Tibial artery (tissue), 4 donors: ENCODE results near the gene TNPO1.
A peak's percentile ranks its signal among the peaks of the same experiment; 100 is the strongest.

ENCODE experiments used
- DNase-seq, 2 donors: peaks; one replicate each; pipeline ENCODE4 v3.0.0-alpha.2; 2019
- H3K27ac ChIP-seq, 2 donors: fragments of 200-600 bp; sonication (generic) in 1 of 2; 1 replicate in 1 of 2; 2 replicates in 1 of 2; pipeline ENCODE4 v1.5.1; 2018 to 2019; ENCODE audit warnings: mild to moderate bottlenecking in 1 of 2
- H3K27me3 ChIP-seq, 2 donors: fragments of 200-600 bp; sonication (generic) in 1 of 2; one replicate each; pipeline versions ENCODE4 v1.5.1 to v1.6.0; 2016 to 2019
- H3K36me3 ChIP-seq, 3 donors: fragments of 200-600 bp; sonication (generic) in 2 of 3; one replicate each; pipeline ENCODE4 v1.5.1; 2016 to 2019; ENCODE audit warnings: mild to moderate bottlenecking in 2 of 3
- H3K4me1 ChIP-seq, 4 donors: fragments of 200-600 bp; sonication (generic) in 2 of 4; 1 replicate in 3 of 4; 2 replicates in 1 of 4; pipeline ENCODE4 v1.5.1; 2016 to 2019
- H3K4me3 ChIP-seq, 2 donors: fragments of 200-600 bp; sonication (generic) in 1 of 2; 1 replicate in 1 of 2; 2 replicates in 1 of 2; pipeline ENCODE4 v1.5.1; 2018 to 2019; ENCODE audit warnings: mild to moderate bottlenecking in 2 of 2
- H3K9me3 ChIP-seq, 3 donors: fragments of 200-600 bp; sonication (generic) in 1 of 3; one replicate each; pipeline ENCODE4 v1.5.1; 2016 to 2019
- CTCF ChIP-seq, 2 experiments: fragments of 200-600 bp in 1 of 2; fragments of 450-650 bp in 1 of 2; IDR thresholded peaks; one replicate each; pipeline ENCODE4 v1.5.1; 2017 to 2019; ENCODE audit warnings: antibody characterized with exemption in 2 of 2, mild to moderate bottlenecking in 1 of 2, moderate library complexity in 1 of 2
- intact Hi-C: fragments of 100-400 bp; cut with DNase I; formaldehyde crosslinking; loops from one replicate; pipeline ENCODE4 v1.15.0; 2023; ENCODE audit warnings: low total_unique reads

The TNPO1 gene

DNA sequence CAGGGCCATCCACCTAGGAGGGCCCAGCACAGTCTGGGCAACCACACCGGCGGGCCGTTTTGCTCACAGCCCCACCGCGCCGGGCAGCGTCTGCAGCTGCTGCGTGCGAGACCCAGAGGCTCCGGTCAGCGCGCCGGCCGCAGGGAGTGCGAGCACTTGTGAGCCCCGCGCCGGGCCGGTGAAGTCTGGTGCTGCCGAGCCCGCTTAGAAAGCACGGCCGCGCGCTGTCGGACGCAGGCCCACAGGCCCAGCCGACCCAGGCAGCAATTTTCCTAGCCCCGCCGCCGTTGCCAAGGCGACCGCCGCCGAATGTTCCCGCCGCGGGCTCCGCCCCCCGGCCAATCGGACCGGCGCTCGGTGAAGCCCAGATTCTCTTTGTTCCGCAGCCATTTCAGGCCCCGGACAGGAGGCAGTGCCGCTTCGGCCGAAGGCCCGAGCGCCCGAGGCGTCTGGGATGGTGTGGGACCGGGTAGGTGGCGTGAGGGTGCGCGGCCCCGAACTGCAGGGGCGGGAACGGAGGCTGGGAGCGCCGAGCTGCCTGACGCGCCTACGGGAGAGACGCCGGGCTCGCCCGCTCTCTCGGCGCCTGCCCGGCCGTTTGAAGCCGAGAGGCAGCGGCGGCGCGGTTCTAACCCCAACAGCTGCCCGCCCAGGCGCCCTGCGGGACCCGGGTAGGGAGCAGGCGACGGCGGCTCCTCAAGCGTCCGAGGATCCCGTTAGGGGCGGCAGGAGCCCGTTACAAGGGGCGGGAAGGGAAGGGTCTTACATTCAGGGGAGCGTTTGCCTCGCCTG lies at the start of gene TNPO1:
Gene TNPO1 (plus strand): TSS at position 378 of the 792 bp plus-strand sequence. CDS start 77 bp downstream, at position 455.
- DNase-seq: peak; percentile 93 to 96
- Histone ChIP-seq H3K36me3 (no peaks in the 10 kb centered on the region), H3K27ac (peak within 1 kb of the TSS; percentile 96 to 99), H3K4me3 (peak within 1 kb of the TSS; percentile 68 to 86), H3K4me1 (peaks cover 0 to 26% (median 8%) of the 10 kb centered on the region in 4 donors), H3K9me3 (no peaks in the 10 kb centered on the region), H3K27me3 (no peaks in the 10 kb centered on the region)
- intact Hi-C loops: no loop called here
- no peak for TF ChIP-seq CTCF (IDR thresholded peaks at IDR 0.05)

DNA sequence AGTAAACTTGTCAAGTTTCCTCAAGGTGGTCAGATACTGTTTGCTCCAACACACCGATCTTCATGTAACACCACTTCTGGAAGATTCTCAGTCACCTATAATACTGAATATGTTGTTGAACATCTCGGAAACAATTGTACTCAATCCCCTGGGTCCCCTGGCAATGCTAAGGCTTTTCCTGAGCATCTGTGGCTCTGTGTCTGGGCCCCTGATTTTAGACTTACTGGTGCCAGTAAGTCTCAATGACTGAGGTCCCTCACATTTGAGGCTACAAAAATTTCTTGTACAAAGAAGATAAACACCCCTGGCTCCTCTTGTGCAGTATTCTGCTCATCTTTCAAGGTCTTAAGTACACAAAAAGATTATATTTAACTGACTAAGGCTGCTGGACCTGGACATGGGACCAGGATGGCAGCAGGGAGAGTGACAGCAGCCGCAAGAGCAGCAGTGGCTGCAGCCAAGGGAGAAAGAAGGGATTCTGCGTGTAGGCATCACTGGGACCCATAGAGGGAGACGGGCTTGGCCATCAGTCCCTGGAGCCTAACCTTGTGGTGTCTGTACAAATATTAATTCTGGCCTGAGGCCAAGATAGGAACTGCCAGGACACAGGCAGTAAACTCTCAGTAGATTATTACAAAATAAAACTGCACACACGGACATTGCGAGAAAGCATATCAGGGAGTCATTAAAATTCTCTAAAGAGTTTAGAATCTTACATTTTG lies 49.0 kb upstream of the TNPO1 start:
- DNase-seq: no peak
- Histone ChIP-seq H3K4me1 (no peaks in the 10 kb centered on the region), H3K9me3 (no peaks in the 10 kb centered on the region), H3K27me3 (no peaks in the 10 kb centered on the region), H3K4me3 (no peak overlapping the region), H3K27ac (no peak overlapping the region), H3K36me3 (no peaks in the 10 kb centered on the region)
- no peak for TF ChIP-seq CTCF (IDR thresholded peaks at IDR 0.05)
- intact Hi-C loops: no loop called here

- no peak for TF ChIP-seq CTCF (IDR thresholded peaks at IDR 0.05)
- intact Hi-C loops: no loop called here
Observed at GRCh38 chr5:72770266-72770665, 46.2 kb upstream of the TNPO1 start.

DNA sequence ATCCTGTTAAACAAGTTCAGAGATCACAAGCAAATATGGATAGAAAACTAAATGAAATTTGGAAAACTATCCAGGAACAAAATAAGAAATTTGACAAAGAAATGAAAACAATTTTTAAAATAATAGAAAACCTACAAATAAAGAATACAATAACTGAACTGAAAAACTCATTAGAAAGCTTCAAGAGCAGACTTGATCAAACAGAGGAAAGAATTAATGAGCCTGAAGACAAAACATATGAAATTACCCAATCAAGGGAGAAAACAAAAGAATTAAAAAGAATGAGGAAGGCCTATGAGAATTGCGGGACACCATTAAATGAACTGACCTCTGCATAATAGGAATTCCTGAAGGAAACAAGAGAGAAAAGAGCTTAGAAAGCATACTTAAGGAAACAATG lies 39.8 kb upstream of the TNPO1 start:
- Histone ChIP-seq H3K4me1 (no peaks in the 10 kb centered on the region), H3K27me3 (no peaks in the 10 kb centered on the region), H3K9me3 (peaks cover 0 to 20% (median 13%) of the 10 kb centered on the region in 3 donors), H3K36me3 (no peaks in the 10 kb centered on the region), H3K4me3 (no peak overlapping the region), H3K27ac (no peak overlapping the region)
- no peak for TF ChIP-seq CTCF (IDR thresholded peaks at IDR 0.05)
- no peak for DNase-seq
- intact Hi-C loops: no loop called here

More at GRCh38 chr5:72770266-72770665, 46.2 kb upstream of the TNPO1 start:
- H3K9me3 ChIP-seq: no peaks in the 10 kb centered on the region
- H3K27me3 ChIP-seq: no peaks in the 10 kb centered on the region
- H3K27ac ChIP-seq: no peak overlapping the region
- H3K36me3 ChIP-seq: no peaks in the 10 kb centered on the region
- no peaks in the 10 kb centered on the region for H3K4me1 ChIP-seq
- DNase-seq: no peak
- no peak overlapping the region for H3K4me3 ChIP-seq

GRCh38 chr5:72779520-72779919 lies 36.9 kb upstream of the TNPO1 start:
- Histone ChIP-seq H3K4me1 (no peaks in the 10 kb centered on the region), H3K27me3 (no peaks in the 10 kb centered on the region), H3K4me3 (no peak overlapping the region), H3K36me3 (no peaks in the 10 kb centered on the region), H3K9me3 (peaks cover 0 to 20% (median 13%) of the 10 kb centered on the region in 3 donors), H3K27ac (no peak overlapping the region)
- TF ChIP-seq CTCF (IDR thresholded peaks at IDR 0.05): no peak
- intact Hi-C loops: no loop called here
- DNase-seq: no peak
